Measurements from ENCODE around the gene KCNC3.

The KCNC3 gene

DNA sequence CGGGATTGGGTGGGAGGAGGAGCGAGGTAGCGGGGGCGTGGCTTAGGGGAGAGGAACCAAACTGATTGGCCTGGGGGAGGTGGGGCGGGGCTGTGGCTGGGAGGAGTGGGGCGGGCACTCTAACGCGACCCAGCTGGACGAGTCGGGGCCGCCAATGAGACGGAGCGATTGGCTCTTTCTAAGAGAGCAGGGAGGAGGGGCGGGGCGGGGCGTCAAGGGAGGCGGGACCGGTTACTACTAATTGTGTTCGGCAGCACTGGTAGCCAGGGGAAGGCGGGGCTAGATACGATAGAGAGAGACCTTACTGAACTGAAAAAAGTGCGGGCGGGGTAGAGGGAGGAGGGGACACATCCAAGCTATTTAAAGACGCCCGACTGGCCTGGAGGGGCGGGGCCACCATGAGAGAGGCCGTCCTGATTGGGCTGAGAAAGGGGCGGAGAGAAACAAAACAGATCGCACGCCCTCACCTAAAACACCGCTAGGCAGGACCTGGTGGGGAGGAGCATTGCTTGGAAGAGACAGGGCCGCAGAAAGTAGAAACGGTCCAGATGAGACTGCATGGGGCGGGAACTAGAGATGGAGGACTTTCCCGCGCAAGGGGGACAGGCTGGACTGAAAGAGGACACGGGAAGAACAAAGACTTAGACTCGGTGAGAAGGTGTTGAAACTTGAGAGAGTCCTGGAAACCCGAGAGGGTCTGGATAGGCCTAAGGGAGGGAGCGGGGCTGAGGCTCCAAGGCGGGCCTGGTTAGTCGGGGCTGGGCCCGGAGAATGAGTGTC is at the start of gene KCNC3:
Gene KCNC3, minus strand, starts transcription at position 232 of the 780 bp plus-strand sequence. CDS start 295 bp downstream, outside the sequence.
- TF ChIP-seq, protein P1, sequence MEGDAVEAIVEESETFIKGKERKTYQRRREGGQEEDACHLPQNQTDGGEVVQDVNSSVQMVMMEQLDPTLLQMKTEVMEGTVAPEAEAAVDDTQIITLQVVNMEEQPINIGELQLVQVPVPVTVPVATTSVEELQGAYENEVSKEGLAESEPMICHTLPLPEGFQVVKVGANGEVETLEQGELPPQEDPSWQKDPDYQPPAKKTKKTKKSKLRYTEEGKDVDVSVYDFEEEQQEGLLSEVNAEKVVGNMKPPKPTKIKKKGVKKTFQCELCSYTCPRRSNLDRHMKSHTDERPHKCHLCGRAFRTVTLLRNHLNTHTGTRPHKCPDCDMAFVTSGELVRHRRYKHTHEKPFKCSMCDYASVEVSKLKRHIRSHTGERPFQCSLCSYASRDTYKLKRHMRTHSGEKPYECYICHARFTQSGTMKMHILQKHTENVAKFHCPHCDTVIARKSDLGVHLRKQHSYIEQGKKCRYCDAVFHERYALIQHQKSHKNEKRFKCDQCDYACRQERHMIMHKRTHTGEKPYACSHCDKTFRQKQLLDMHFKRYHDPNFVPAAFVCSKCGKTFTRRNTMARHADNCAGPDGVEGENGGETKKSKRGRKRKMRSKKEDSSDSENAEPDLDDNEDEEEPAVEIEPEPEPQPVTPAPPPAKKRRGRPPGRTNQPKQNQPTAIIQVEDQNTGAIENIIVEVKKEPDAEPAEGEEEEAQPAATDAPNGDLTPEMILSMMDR (IDR thresholded peaks at IDR 0.05; ENCODE audit: low read length, missing control alignments): no peak
- H3K4me3 ChIP-seq (replicated peaks; ENCODE audit: low read depth, low read length): peak within 1 kb of the TSS; percentile 32
- peak; percentile 94 for DNase-seq (ENCODE audit: low read depth)

DNA sequence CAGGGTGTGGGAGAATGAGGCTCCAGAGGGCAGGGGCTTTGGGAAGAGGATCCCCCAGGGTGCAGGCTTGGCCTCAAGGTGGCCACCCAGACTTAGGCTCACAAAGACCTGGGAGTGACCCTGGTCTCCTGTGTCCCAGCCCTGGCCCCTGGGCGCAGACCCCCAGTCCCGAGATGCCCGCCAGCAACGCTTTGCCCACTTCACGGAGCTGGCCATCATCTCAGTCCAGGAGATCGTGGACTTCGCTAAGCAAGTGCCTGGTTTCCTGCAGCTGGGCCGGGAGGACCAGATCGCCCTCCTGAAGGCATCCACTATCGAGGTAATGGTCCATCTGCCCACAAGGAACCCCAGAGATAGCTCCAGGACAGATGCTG is 49.7 kb upstream of the KCNC3 start:
- TF ChIP-seq, protein P1 (IDR thresholded peaks at IDR 0.05; ENCODE audit: low read length, missing control alignments): no peak
- no peak overlapping the region for H3K4me3 ChIP-seq (replicated peaks; ENCODE audit: low read depth, low read length)
- DNase-seq (ENCODE audit: low read depth): no peak

DNA sequence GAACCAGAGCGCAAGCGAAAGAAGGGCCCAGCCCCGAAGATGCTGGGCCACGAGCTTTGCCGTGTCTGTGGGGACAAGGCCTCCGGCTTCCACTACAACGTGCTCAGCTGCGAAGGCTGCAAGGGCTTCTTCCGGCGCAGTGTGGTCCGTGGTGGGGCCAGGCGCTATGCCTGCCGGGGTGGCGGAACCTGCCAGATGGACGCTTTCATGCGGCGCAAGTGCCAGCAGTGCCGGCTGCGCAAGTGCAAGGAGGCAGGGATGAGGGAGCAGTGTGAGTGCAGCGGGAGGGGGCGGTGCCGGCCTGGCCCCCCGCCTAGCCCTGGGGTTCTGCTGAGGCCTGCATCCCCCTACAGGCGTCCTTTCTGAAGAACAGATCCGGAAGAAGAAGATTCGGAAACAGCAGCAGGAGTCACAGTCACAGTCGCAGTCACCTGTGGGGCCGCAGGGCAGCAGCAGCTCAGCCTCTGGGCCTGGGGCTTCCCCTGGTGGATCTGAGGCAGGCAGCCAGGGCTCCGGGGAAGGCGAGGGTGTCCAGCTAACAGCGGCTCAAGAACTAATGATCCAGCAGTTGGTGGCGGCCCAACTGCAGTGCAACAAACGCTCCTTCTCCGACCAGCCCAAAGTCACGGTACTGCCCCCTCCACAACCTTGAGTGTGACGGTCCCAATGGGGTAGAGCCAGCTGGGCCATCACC is 49.1 kb upstream of the KCNC3 start:
- no peak for DNase-seq (ENCODE audit: low read depth)
- H3K4me3 ChIP-seq (replicated peaks; ENCODE audit: low read depth, low read length): no peak overlapping the region
- TF ChIP-seq, protein P1 (IDR thresholded peaks at IDR 0.05; ENCODE audit: low read length, missing control alignments): no peak

DNA sequence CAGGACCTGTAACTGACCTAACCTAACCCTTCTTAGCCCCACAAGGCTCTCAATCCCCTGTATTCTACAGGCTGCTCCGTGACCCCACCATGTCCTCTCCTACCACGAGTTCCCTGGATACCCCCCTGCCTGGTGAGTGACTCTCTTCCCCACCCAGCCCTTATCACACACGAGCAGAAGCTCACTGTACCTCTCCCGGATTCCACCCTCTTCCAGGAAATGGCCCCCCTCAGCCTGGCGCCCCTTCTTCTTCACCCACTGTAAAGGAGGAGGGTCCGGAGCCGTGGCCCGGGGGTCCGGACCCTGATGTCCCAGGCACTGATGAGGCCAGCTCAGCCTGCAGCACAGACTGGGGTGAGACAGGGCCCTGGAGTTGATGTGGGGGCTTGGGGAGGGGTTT is 48.3 kb upstream of the KCNC3 start:
- DNase-seq (ENCODE audit: low read depth): no peak
- TF ChIP-seq, protein P1 (IDR thresholded peaks at IDR 0.05; ENCODE audit: low read length, missing control alignments): no peak
- no peak overlapping the region for H3K4me3 ChIP-seq (replicated peaks; ENCODE audit: low read depth, low read length)

DNA sequence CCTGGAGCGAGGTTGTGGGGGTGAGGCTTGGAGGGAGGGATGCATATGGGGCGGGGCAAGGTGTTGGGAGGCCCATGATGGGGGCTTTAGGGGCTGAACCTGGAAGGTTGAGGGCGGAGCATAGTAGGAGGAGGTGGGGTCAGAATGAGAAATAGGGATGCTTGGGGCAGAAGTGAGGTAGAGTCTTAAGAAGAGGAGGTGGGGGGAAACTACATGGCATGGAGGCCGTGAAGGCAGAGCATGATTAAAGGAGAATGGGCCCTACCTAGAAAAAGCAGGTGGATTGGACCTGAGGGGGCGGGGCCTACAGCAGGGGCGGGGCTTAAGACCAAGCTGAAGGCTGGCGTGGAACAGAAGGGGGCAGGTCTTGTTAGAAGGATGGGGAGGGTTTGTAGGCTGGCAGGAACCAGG is 47.9 kb upstream of the KCNC3 start:
- peak overlapping the region; percentile 42 for H3K4me3 ChIP-seq (replicated peaks; ENCODE audit: low read depth, low read length)
- TF ChIP-seq, protein P1 (IDR thresholded peaks at IDR 0.05; ENCODE audit: low read length, missing control alignments): no peak
- peak; percentile 19 for DNase-seq (ENCODE audit: low read depth)

DNA sequence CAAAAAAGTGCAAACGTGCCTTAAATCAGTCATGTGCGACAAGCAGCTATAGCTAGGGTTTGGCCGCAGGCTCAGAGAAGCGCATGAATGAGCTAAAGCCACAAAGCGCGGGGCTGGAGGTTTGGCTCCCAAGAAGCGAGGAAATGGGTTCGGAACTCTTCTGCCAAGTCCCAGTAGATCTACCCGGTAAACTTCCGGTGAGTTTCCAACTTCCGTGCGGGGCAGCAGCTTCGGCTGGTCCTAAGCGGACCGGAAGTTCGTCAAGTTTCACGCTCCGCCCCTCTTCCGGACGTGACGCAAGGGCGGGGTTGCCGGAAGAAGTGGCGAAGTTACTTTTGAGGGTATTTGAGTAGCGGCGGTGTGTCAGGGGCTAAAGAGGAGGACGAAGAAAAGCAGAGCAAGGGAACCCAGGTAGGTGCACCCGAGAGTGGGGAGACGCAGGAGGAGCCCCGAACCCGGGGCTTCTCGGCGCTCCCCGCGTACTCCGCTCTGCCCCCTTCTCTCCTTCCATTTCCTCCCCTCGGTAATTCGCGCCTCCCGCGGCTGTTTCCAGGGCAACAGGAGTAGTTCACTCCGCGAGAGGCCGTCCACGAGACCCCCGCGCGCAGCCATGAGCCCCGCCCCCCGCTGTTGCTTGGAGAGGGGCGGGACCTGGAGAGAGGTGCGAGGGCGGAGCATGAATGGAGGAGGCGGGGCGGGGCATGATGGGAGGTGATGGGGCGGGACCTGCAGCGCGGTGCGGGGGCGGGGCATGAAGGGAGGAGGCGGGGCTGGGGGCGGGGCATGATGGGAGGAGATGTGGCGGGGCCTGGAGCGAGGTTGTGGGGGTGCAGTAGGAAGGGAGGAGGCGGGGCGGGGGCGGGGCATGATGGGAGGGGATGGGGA is 47.2 kb upstream of the KCNC3 start, which contains the start of gene NR1H2:
Gene NR1H2, plus strand, starts transcription at position 292 of the 885 bp plus-strand sequence. CDS start 1,149 bp downstream, outside the sequence.
- DNase-seq (ENCODE audit: low read depth): peak; percentile 99
- TF ChIP-seq, protein P1 (IDR thresholded peaks at IDR 0.05; ENCODE audit: low read length, missing control alignments): no peak
- H3K4me3 ChIP-seq (replicated peaks; ENCODE audit: low read depth, low read length): peak within 1 kb of the TSS; percentile 95
